NCI-H82 treated with DMSO at 0.1 percent for 48 hours (cell line): ENCODE measurements around the gene ADAP2.
"Not testable (repeated sequence)": the region's sequence is repeated elsewhere in the genome, so short reads cannot be mapped to it uniquely, and the experiment has no call there.

Source experiments
- DNase-seq: peaks from one replicate; lab custom pipeline; 2025; ENCODE audit not compliant: unreplicated experiment; lab: John Stamatoyannopoulos, UW

ADAP2 gene

GRCh38 chr17:30929861-30930260, 8.1 kb downstream of the ADAP2 start:
- DNase-seq = not testable (repeated sequence)

DNA sequence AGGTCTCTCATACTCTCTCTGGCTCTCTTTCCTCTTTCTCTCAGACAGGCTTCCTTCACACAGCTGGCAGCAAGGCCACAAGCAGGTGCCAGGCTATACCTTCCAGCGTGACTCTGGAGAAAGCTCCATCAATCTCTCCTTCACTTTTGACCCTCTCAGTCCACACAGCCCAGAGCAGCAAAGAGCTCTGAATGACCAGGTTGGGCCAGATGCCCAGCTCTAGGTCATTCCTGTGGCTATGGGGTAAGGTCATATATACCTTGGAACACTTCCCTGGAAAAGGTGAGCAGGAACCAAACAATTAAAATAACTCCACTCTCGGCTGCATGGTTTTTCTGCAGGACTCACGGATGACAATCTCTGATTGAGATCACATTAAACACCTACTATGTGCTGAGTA, 8.8 kb downstream of the ADAP2 start:
- no peak for DNase-seq

GRCh38 chr17:30931582-30931981, 9.8 kb downstream of the ADAP2 start:
- not testable (repeated sequence) for DNase-seq

- no peak for DNase-seq
Measured at GRCh38 chr17:30933966-30934365, 12.2 kb downstream of the ADAP2 start.

DNA sequence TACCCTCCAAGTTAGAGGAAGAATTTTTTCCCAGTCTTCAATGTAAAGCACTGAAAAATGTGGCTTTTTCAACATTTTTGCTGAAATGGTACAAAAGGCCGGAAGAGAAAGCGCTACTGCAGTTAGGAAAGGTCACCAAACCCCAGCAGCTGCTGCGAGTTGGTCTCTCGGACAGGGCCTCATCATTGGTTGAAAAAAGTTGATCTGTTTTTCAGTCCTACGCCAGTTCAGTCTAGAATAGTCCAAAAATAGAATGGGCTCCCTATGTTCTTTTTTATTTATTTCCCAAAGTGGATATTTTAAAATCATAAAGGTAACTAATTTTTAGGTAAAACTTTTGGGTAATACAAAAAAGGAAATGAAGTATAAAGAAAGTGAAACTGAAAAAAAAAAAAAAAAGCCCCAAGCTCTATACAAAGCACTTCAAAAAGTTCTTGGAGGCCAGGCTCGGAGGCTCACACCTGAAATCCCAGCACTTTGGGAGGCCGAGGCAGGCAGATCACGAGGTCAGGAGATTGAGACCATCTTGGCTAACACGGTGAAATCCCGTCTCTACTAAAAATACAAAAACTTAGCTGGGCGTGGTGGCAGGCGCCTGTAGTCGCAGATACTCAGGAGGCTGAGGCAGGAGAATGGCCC, 17.4 kb downstream of the ADAP2 start:
- DNase-seq = no peak

GRCh38 chr17:30942308-30943079, 20.7 kb downstream of the ADAP2 start:
- no peak for DNase-seq

DNA sequence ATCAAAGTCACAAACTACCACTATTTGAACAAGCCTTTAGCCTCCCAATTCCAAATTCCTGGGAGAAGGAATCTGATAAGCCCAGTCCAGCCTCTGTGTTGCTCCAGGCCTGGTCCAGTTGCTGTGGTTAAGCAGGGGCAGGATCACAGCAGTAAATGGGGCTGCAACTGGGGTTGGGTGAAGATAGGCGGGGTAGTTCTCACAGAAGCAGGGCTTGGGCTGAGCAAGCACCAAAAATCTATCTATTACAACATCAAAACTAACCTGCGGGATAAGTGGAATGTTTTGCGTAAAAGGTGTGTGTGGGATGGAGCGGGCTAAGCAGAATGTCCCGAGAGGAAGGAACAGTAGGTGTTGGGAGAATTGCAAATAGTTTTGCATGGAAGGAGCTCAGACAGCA, 26.1 kb downstream of the ADAP2 start:
- no peak for DNase-seq

DNA sequence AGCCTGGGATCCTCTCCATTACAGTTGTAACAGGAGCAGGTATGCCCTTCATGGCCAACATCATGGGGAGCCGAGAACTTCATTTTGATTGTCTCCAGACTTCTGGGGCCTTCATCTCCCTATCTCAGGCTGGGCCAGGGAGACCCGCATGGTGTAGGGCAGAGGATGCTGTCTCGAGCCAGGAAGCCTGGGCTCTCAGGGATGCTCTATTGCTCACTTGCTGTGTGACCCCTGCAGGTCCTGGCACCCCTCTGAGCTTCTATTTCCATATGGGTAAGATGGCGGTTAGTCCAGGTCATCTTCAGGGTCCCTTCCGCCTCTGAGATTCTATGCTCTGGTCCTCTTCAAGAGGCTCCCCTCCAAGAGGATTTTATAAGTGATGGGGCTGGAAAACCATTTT, 28.4 kb downstream of the ADAP2 start:
- no peak for DNase-seq

DNA sequence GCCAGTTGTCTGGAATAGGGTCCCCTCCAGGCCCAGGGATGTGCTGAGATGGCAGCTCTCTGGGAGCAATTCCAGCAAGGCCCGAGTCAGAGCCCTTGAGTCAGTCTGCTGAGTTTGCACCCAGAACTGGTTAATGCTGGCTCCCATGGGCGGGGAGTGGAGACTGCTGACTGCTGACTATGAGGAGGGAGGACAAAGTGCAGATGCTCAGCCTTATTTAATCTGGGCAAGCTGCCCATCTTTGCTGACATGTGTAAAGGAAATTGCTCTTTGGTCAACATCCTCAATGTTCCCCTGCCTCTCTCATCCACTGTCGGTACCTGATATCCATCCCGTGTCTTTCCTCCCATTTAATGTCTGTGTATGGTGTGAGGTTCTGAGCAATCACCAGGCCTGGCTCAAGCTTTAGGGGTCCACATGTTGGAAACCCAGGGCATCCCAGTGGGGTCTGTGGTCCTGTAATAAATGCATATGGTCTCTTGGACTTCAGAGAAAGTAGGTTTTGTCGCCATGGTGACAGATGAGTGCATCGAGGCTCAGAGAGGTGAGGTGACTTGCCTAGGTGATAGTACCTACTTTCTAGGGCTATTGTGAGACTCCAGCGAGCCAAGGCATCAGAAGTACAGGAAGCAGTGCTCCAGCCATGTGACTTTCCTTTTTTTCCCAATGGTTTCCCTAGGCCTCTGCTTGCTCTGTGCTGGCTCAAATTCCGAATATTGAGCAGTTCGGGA, 29.1 kb downstream of the ADAP2 start:
- no peak for DNase-seq

DNA sequence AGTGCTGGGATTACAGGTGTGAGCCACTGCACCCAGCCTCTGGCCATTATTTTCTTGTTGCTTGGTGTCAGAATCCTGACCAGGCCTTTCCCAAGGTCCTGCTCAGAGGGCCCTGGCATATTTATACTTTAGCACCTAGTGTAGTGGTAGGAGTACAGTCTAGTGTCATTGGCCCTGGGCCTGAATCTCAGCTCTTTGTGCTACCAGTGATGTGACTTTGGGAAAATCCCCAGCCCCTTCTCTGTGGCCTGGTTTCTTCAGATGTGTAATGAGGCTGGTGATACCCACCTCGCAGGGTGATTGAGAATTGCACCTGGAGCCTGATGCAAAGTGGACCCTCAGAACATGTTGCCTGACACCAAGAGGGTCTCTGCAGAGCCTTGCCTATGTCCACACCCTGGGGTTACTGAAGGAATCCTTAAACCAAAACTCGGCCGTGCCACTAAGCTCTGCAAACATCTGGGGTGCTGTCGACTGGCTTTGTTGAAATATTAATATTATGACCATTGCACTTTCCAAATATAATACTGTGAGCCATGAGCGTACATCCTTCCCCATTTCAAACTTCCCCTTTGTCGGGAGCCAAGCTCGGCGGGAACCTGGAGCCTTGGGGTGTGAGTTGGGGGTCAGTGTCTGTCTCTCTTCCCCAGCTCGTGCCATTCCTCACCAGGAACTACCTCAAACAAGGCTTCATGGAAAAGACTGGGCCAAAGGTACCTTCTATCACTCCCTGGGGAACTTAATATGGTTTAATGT, 31.1 kb downstream of the ADAP2 start:
- no peak for DNase-seq

DNA sequence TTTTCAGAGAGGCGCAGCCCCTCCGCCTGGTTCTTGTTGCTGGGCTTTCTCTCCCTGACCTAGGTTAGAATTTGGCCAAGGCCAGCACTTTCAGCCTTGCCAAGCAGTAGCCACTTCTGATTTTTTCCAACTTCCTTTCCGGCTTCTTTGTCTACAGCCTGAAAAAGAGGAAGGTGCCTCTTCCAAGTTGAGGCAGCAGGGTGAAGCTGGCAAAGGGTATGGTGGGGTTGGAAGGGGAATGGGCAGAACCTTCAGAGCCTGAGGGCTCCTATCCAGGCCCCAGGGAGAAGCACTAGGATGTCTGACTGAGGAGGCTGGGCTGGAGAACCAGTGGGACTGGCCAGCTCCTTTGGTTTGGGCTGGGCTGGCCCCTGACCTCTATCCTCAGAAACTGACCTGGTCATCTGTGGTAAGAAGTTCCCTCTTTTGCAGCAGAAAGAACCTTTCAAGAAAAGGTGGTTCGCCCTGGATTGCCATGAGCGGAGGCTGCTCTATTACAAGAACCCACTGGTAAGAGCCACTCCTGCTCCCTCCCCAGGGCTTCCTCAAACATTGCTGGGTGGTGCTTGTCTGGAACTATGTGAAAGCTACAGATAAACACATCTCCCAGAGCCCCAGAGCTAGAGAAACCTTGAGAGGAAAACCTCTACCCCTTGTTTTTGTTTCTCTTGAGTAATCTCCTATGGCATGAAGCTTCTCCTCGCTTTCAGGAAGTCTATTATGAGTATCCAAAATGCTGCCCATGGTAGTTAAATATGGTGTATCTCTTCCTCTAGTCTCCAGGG, 32.5 kb downstream of the ADAP2 start:
- DNase-seq = no peak

GRCh38 chr17:30956764-30957374, 35.1 kb downstream of the ADAP2 start:
- DNase-seq = no peak

GRCh38 chr17:30957741-30958140, 36.0 kb downstream of the ADAP2 start:
- DNase-seq = no peak

DNA sequence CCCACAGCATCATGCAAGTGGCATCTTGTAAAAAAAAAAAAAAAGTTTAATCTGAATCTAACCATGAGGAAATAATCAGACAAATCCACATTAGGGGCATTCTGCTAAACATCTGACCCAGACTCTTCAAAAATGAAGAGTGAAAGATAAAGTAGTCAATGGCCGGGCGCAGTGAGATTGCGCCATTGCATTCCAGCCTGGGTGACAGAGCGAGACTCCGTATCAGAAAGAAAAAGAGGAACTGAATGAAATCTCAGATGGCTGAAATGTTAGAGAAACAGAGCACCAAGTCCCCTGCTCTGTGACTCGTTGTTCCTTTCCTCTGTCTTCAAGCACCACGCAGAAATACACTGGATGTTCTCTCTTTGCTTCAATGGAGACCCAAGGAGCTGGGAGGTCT, 36.4 kb downstream of the ADAP2 start:
- no peak for DNase-seq

DNA sequence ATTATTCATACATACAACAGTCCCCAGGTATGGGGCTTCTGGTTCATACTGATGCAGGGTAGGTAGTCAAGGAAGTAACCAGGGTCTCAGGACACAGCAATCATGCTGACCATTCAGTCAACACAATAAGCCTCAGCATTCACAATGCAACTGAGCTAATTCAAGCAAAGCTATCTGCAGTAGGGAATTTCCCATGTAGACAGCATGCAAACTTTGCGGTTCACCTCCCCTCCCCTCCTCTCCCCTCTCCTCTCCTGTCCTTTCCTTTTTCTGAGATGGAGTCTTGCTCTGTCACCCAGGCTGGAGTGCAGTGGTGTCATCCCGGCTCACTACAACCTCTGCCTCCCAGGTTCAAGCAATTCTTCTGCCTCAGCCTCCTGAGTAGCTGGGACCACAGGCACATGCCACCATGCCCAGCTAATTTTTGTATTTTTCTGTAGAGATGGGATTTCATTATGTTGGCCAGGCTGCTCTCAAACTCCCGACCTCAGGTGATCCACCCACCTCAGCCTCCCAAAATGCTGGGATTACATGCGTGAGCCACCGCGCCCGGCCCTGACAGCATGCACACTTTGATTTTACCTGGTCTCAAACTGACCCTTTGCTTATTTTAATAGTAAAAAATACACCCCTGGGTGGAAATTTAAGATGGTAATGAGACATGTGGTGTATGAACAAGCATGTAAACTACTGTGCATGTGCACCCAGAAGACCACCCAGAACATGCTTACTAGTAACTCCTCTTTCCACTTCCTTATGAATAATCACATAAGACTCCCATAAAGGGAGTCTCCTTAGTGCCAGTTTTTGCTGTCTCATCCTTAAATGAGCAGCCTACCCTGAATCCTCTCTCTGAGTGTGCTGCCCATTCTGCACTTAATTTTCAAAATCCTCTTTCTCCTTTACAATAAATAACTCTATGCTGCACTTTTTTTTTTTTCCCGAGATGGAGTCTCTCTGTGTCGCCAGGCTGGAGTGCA, 39.8 kb downstream of the ADAP2 start:
- DNase-seq = no peak

DNA sequence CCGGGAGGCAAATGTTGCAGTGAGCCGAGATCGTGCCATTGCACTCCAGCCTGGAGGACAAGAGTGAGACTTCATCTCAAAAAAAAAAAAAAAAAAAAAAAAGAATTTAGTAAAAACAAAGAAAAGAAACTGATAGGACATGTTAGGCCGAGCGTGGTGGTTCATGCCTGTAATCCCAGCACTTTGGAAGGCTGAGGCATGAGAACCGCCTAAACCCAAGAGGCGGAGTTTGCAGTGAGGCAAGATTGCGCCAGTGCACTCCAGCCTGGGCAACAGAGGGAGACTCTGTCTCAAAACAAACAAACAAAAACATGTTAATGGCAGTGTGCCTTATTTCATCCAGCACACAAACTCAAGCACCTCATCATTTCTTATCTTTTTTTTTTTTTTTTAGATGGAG, 42.6 kb downstream of the ADAP2 start:
- DNase-seq = not testable (repeated sequence)

DNA sequence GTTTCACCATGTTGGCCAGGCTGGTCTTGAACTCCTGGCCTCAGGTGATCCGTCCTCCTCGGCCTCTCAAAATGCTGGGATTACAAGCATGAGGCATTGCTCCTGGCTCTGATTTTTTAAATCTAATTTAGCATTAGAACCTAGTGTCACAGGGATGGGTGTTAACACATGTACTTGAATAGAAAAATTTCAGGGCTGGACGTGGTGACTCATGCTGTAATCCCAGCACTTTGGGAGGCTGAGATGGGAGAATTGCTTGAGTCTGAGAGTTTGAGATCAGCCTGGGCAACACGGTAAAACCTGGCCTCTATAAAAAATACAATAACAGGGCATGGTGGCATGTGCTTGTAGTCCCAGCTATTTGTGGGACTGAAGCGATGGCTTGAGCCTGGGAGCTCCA, 43.1 kb downstream of the ADAP2 start:
- DNase-seq = no peak

DNA sequence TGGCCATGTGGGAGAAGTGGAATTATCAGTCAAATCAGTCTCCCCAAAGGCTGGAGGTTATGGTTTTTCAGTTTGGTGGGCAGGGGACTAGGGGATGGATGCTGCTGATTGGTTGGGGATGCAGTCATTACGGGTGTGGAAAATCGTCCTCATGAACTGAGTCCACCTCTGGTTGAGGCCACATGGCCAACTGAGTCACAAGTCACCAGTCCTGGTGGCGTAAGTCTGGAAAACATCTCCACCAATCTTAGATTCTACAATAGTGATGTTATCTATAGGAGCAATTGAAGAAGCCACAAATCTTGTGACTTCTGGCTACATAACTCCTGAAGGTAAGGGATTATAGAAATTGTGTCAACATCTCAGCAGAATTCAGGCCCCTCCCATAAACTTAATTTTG, 43.9 kb downstream of the ADAP2 start:
- DNase-seq = no peak

- DNase-seq = not testable (repeated sequence)
Measured at GRCh38 chr17:30967911-30968310, 46.2 kb downstream of the ADAP2 start.
